ENCODE results near the gene GTF2H4. TPM values are rescaled to one million over a fixed set of nuclear protein-coding genes. Genes with fewer than 3 reads are reported as not detected.
A peak's percentile ranks its signal among the peaks of the same experiment; 100 is the strongest.

Gene GTF2H4
- total and polyA plus RNA-seq, 2 of the 8 experiments (the other 6 are each of a cell fraction or from before 2014, with no cell fraction given): 42.3 to 53.4 TPM

DNA sequence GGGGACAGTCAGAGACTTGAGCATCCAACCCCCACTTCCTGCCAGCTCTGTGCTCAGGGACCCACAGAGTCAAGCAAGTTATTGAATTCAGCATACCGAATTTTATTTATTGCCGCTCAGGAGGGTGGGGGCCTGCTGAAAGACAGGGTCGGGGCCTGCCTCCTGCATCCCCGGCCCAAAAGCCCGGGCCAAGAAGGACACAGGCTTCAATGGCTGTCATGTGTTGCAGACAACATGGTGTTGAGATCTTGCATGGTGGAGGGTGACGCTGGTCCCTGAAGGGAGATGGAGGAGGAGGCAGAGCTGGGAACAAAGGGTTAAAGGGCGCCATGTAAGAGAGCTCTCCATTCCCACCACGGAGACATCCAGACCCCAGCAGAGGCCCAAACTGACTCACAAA lies 23.3 kb downstream of the GTF2H4 start:
- no peaks in the 10 kb centered on the region for H4K20me1 ChIP-seq (replicated peaks in 1 of 2; ENCODE audit: control insufficient read depth in 1 of 2, insufficient read depth in 2 of 2, low read length in 2 of 2)
- POLR2A ChIA-PET (ENCODE audit: partially characterized antibody): interaction anchor here (0.6 to 1.2 kb wide), 5 partner anchors 14 to 164 kb away, joined by 3 to 4 read pairs (median 3); no protein-coding TSS in a partner anchor
- CTCF ChIA-PET (ENCODE audit: partially characterized antibody): interaction anchor here (0.6 to 4.2 kb wide), 12 partner anchors 11 to 773 kb away, joined by 3 to 18 read pairs (median 4); no protein-coding TSS in a partner anchor

More for the DNA sequence above, 23.3 kb downstream of the GTF2H4 start:
- Histone ChIP-seq H3K4me3 (ENCODE audit: extremely low read depth in 1 of 4, insufficient read depth in 2 of 4, low read depth in 3 of 4, low read length in 4 of 4) (no peak overlapping the region), H3K4me2 (ENCODE audit: insufficient read depth in 1 of 2, low read depth in 2 of 2, low read length in 2 of 2) (no peak overlapping the region), H2AFZ (ENCODE audit: low read length) (no peak overlapping the region), H4K5ac (ENCODE audit: insufficient read length, low read depth, low read length) (no peak overlapping the region), H3K18ac (ENCODE audit: extremely low read depth, low read length) (no peak overlapping the region), H3K27ac (ENCODE audit: low read depth, low read length) (no peak overlapping the region), H2BK120ac (replicated peaks; ENCODE audit: low read depth, low read length) (no peak overlapping the region), H4K91ac (replicated peaks; ENCODE audit: insufficient read length, low read length) (no peak overlapping the region), H3K23ac (ENCODE audit: insufficient read length) (no peak overlapping the region), H2BK15ac (ENCODE audit: low read length) (0 out of 2 replicates have a peak overlapping the region, but pooled peaks have one; percentile 61), H3K56ac (replicated peaks; ENCODE audit: insufficient read length, low read depth, low read length) (no peak overlapping the region), H3K23me2 (ENCODE audit: low read depth, low read length) (0 out of 2 replicates have a peak, but pooled peaks cover 4% of the 10 kb centered on the region), H2BK12ac (ENCODE audit: low read depth, low read length) (no peak overlapping the region), H3K27me3 (replicated peaks in 1 of 4; ENCODE audit: control insufficient read depth in 3 of 4, extremely low read depth in 1 of 4, insufficient read depth in 3 of 4, low read length in 3 of 4) (no peaks in the 10 kb centered on the region), H3K14ac (ENCODE audit: insufficient read length) (no peak overlapping the region), H2BK5ac (ENCODE audit: low read depth, low read length) (no peak overlapping the region), H3K9ac (replicated peaks in 1 of 4; ENCODE audit: extremely low read depth in 1 of 4, low read depth in 3 of 4, low read length in 3 of 4) (no peak overlapping the region), H3K4ac (replicated peaks; ENCODE audit: insufficient read length, low read depth, low read length) (no peak overlapping the region), H3K79me2 (ENCODE audit: control insufficient read depth in 1 of 2, insufficient read depth in 2 of 2, low read length in 2 of 2) (no peaks in the 10 kb centered on the region), H3K79me1 (ENCODE audit: low read depth, low read length) (no peaks in the 10 kb centered on the region), H4K8ac (ENCODE audit: extremely low read depth, insufficient read depth, low read length) (no peak overlapping the region), H2AK5ac (ENCODE audit: low read depth, low read length) (no peak overlapping the region; the same call in 1 of the 2 replicates), H3K9me3 (ENCODE audit: insufficient read depth in 2 of 2, low read depth in 1 of 2, low read length in 1 of 2) (peaks cover 0 to 6% of the 10 kb centered on the region in 2 experiments; a peak in 2 of 4 replicates), H2BK20ac (ENCODE audit: low read length) (no peak overlapping the region), H3K36me3 (ENCODE audit: control insufficient read depth in 2 of 4, insufficient read depth in 4 of 4, low read length in 3 of 4) (peaks cover 0 to 9% (median 6%) of the 10 kb centered on the region in 4 experiments; a peak in 4 of 8 replicates), H3K4me1 (replicated peaks in 1 of 4; ENCODE audit: control insufficient read depth in 3 of 4, insufficient read depth in 4 of 4, low read length in 3 of 4) (0 out of 7 replicates have a peak, but pooled peaks cover 0 to 3% (median 0%) of the 10 kb centered on the region in 4 experiments)
- FAIRE-seq (no peak), DNase-seq (ENCODE audit: low read depth in 1 of 2, low spot score in 2 of 2) (no peak)
- WGBS, 2 experiments (ENCODE audit: extremely low coverage in 1 of 2, insufficient coverage in 1 of 2, insufficient read length in 1 of 2, insufficient replicate concordance in 2 of 2, low coverage in 1 of 2, low lambda C conversion rate in 2 of 2, missing lambda C conversion rate in 1 of 2): 76% methylated on average over 8 of the region's 8 CpGs; no CpG with 5 or more reads in 1 of the 2 experiments
- TF ChIP-seq BACH1 (IDR thresholded peaks at IDR 0.05; ENCODE audit: low read length) (no peak), SP1 (IDR thresholded peaks at IDR 0.05; ENCODE audit: low read depth, low read length) (no peak), FOSL1 (IDR thresholded peaks at IDR 0.05; ENCODE audit: insufficient read depth, low read depth, low read length) (no peak), KDM1A (IDR thresholded peaks at IDR 0.05; ENCODE audit: borderline replicate concordance, low read length) (no peak), TAF1 (IDR thresholded peaks at IDR 0.05; ENCODE audit: low read depth, low read length) (no peak), RAD21 (IDR thresholded peaks at IDR 0.05 in 1 of 2, conservative IDR thresholded peaks at IDR 0.05 in 1 of 2; ENCODE audit: low read depth in 2 of 2, low read length in 2 of 2) (no peak), POU5F1 (IDR thresholded peaks at IDR 0.05; ENCODE audit: low read depth, low read length) (no peak), CEBPB (IDR thresholded peaks at IDR 0.05; ENCODE audit: low read depth, low read length) (no peak), SP4 (IDR thresholded peaks at IDR 0.05; ENCODE audit: low read length) (no peak)
- TF ChIP-seq, protein P1, sequence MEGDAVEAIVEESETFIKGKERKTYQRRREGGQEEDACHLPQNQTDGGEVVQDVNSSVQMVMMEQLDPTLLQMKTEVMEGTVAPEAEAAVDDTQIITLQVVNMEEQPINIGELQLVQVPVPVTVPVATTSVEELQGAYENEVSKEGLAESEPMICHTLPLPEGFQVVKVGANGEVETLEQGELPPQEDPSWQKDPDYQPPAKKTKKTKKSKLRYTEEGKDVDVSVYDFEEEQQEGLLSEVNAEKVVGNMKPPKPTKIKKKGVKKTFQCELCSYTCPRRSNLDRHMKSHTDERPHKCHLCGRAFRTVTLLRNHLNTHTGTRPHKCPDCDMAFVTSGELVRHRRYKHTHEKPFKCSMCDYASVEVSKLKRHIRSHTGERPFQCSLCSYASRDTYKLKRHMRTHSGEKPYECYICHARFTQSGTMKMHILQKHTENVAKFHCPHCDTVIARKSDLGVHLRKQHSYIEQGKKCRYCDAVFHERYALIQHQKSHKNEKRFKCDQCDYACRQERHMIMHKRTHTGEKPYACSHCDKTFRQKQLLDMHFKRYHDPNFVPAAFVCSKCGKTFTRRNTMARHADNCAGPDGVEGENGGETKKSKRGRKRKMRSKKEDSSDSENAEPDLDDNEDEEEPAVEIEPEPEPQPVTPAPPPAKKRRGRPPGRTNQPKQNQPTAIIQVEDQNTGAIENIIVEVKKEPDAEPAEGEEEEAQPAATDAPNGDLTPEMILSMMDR (IDR thresholded peaks at IDR 0.05; ENCODE audit: control extremely low read depth in 1 of 3, insufficient read depth in 1 of 3, low read depth in 1 of 3, low read length in 3 of 3): no peak

All from H1 (cell line).